Loucy (cell line): ENCODE data around the gene EDAR.

Source experiments
- H2AFZ ChIP-seq: fragments of 200-600 bp; sonication (generic); 2 replicates; pipeline ENCODE4 v1.6.0; 2016; ENCODE audit warnings: antibody characterized with exemption, mild to moderate bottlenecking, low read length, moderate library complexity
- H3F3A ChIP-seq: fragments of 200-600 bp; 2 replicates; pipeline ENCODE4 v1.6.0; 2016; ENCODE audit warnings: antibody characterized with exemption, low read depth, mild to moderate bottlenecking
- H3K27me3 ChIP-seq: fragments of 200-600 bp; sonication (generic); 2 replicates; pipeline ENCODE4 v1.6.1; 2014; ENCODE audit warnings: low read length, mild to moderate bottlenecking; ENCODE audit not compliant: insufficient read depth, poor library complexity, severe bottlenecking
- H3K36me3 ChIP-seq: fragments of 200-600 bp; sonication (generic); 2 replicates; pipeline ENCODE4 v1.6.1; 2016; ENCODE audit warnings: low read length; ENCODE audit not compliant: insufficient read depth
- H3K4me1 ChIP-seq: fragments of 200-600 bp; sonication (generic); 2 replicates; pipeline ENCODE4 v1.5.1; 2014; ENCODE audit warnings: low read length, mild to moderate bottlenecking; ENCODE audit not compliant: insufficient read depth, poor library complexity, severe bottlenecking
- H3K4me2 ChIP-seq: fragments of 200-600 bp; sonication (generic); 2 replicates; pipeline ENCODE4 v1.6.0; 2014; ENCODE audit warnings: antibody characterized with exemption, low read length, low read depth, mild to moderate bottlenecking; ENCODE audit not compliant: poor library complexity, severe bottlenecking
- H3K4me3 ChIP-seq: fragments of 200-600 bp; sonication (generic); 2 replicates; pipeline ENCODE4 v1.5.1; 2014; ENCODE audit warnings: low read length, mild to moderate bottlenecking, mixed read lengths; ENCODE audit not compliant: poor library complexity, severe bottlenecking
- H3K79me2 ChIP-seq: fragments of 200-600 bp; sonication (generic); 2 replicates; pipeline ENCODE4 v1.6.1; 2014; ENCODE audit warnings: low read length; ENCODE audit not compliant: insufficient read depth
- H3K9ac ChIP-seq: fragments of 200-600 bp; sonication (generic); 2 replicates; pipeline ENCODE4 v1.6.0; 2014; ENCODE audit warnings: mild to moderate bottlenecking, low read depth, low read length, moderate library complexity; ENCODE audit not compliant: poor library complexity, severe bottlenecking
- H3K9me2 ChIP-seq: fragments of 200-600 bp; sonication (generic); replicated peaks from 2 replicates; pipeline ENCODE4 v1.6.1; 2016; ENCODE audit warnings: low read depth, low read length, mixed read lengths
- H3K9me3 ChIP-seq: fragments of 200-600 bp; sonication (generic); 2 replicates; pipeline ENCODE4 v1.6.1; 2014; ENCODE audit warnings: mild to moderate bottlenecking, antibody characterized with exemption, low read length, low read depth; ENCODE audit not compliant: insufficient read depth
- H4K20me1 ChIP-seq: fragments of 200-600 bp; sonication (generic); 2 replicates; pipeline ENCODE4 v1.6.0; 2014; ENCODE audit warnings: antibody characterized with exemption, low read length, mild to moderate bottlenecking; ENCODE audit not compliant: insufficient read depth, poor library complexity, severe bottlenecking
- EZH2phosphoT487 ChIP-seq: fragments of 200-600 bp; IDR thresholded peaks from 2 replicates; pipeline ENCODE4 v1.6.1; 2018; ENCODE audit warnings: antibody characterized with exemption, mild to moderate bottlenecking, moderate library complexity, borderline replicate concordance
- TF ChIP-seq, protein P1 (sequence below): fragments of 200-600 bp; sonication (generic); conservative IDR thresholded peaks from 2 replicates; pipeline ENCODE4 v1.5.1; 2014; ENCODE audit warnings: mild to moderate bottlenecking, antibody characterized with exemption, low read length

The EDAR gene

DNA sequence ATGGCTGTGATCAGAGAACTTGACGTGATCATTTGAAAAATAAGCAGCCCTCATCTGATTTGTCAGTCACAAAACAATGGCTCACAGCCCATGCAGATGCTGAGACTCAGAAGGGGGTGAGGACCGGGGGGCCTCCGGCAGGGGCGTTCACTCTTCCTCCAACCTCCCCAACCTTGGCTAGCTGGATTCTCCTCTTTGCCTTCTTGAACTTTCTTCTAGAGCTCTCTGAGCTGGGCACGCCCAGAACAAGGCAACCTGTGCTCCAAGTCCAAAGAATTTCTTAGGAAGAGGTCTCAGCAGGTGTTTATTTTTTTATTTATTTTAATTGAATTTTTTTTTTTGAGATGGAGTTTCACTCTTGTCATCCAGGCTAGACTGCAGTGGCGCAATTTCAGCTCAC, 16.4 kb downstream of the EDAR start:
- Histone ChIP-seq H3K4me3 (no peak overlapping the region), H3K79me2 (no peaks in the 10 kb centered on the region), H3K4me1 (peaks cover 16% of the 10 kb centered on the region), H2AFZ (no peak overlapping the region), H3K9me3 (no peaks in the 10 kb centered on the region), H3K36me3 (no peaks in the 10 kb centered on the region), H4K20me1 (no peaks in the 10 kb centered on the region), H3F3A (no peaks in the 10 kb centered on the region), H3K27me3 (no peaks in the 10 kb centered on the region), H3K4me2 (no peak overlapping the region), H3K9me2 (no peaks in the 10 kb centered on the region), H3K9ac (no peak overlapping the region)
- no peak for TF ChIP-seq EZH2phosphoT487
- TF ChIP-seq, protein P1, sequence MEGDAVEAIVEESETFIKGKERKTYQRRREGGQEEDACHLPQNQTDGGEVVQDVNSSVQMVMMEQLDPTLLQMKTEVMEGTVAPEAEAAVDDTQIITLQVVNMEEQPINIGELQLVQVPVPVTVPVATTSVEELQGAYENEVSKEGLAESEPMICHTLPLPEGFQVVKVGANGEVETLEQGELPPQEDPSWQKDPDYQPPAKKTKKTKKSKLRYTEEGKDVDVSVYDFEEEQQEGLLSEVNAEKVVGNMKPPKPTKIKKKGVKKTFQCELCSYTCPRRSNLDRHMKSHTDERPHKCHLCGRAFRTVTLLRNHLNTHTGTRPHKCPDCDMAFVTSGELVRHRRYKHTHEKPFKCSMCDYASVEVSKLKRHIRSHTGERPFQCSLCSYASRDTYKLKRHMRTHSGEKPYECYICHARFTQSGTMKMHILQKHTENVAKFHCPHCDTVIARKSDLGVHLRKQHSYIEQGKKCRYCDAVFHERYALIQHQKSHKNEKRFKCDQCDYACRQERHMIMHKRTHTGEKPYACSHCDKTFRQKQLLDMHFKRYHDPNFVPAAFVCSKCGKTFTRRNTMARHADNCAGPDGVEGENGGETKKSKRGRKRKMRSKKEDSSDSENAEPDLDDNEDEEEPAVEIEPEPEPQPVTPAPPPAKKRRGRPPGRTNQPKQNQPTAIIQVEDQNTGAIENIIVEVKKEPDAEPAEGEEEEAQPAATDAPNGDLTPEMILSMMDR: no peak

DNA sequence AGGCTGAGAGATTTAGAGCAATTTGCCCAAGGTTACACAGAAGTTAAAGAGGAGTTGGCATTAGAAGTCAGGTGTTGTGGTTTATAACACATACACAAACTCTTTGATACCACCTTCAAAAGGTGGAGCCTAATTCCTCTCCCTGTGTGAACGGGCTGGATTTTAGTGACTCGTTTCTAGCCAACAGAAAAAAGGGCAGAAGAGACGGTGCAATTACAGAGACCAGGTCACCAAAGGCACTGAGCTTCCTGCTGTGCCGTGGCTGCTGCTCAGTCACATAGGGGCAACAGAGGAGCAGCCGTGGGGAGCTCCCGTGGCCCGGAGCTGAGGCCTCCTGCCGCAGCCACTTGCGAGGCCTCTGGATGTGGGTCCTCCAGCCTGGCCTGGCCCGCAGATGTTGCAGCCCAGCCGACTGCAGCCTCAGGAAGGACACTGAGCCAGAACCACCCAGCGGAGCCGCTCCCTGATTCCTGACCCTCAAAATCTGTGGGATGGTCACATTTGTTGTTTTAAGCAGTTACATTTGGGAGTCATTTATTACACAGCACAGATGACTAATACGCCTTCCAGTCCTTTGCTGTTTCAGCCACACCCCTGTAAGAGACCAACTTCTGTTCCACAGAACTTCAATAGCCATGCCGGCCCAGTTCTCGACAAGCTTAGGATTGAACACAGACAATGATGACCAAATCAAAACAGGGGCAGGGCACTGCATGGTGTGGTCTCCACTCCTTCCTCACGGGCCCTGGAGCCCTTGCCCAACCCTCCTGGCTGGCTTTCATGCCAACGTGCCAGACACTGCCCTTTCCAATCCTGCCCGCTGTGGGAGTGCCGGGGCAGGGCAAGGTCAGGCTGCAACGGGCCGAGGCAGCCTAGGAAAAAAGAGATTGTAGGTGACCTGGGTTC, 17.1 kb downstream of the EDAR start:
- Histone ChIP-seq H3K36me3 (no peaks in the 10 kb centered on the region), H2AFZ (no peak overlapping the region), H3K79me2 (no peaks in the 10 kb centered on the region), H3K9ac (no peak overlapping the region), H3K4me1 (peaks cover 23% of the 10 kb centered on the region), H3K4me3 (no peak overlapping the region), H3F3A (no peaks in the 10 kb centered on the region), H4K20me1 (no peaks in the 10 kb centered on the region), H3K27me3 (no peaks in the 10 kb centered on the region), H3K4me2 (no peak overlapping the region), H3K9me3 (no peaks in the 10 kb centered on the region), H3K9me2 (no peaks in the 10 kb centered on the region)
- TF ChIP-seq, protein P1: no peak
- no peak for TF ChIP-seq EZH2phosphoT487

DNA sequence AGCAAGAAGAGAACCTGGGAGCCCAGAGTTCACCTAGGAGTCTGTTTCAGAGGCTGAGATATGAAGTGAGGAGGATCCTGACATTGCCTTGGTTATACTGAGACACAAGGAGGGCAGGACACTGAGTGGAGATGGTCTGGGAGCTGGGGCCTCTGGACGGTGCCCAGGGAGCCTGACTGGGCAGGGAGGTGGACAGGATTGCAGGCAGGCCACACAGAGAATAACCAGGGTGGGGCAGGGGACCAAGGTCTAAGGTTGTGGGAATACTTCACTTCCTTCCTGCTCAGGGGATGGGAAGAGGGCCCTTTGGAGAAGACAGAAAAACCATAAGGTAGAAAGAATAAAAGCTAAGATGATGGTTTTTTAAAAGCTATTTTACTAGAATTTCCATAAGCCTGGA, 18.7 kb downstream of the EDAR start:
- Histone ChIP-seq H4K20me1 (no peaks in the 10 kb centered on the region), H3K4me1 (peaks cover 39% of the 10 kb centered on the region), H3K9ac (no peak overlapping the region), H3K27me3 (no peaks in the 10 kb centered on the region), H3K4me3 (no peak overlapping the region), H2AFZ (no peak overlapping the region), H3K36me3 (no peaks in the 10 kb centered on the region), H3F3A (no peaks in the 10 kb centered on the region), H3K79me2 (no peaks in the 10 kb centered on the region), H3K9me2 (no peaks in the 10 kb centered on the region), H3K9me3 (no peaks in the 10 kb centered on the region), H3K4me2 (no peak overlapping the region)
- TF ChIP-seq, protein P1: no peak
- no peak for TF ChIP-seq EZH2phosphoT487
